SH-SY5Y (cell line): ENCODE data around the gene KCNJ3.

Source experiments
- GATA2 ChIP-seq: IDR thresholded peaks from 2 replicates; pipeline ENCODE4 v1.6.1; 2011; ENCODE audit warnings: mild to moderate bottlenecking, low read depth, low read length
- GATA3 ChIP-seq: IDR thresholded peaks from 2 replicates; pipeline ENCODE4 v1.6.1; 2011; ENCODE audit warnings: low read depth, mild to moderate bottlenecking, low read length, moderate library complexity

The KCNJ3 gene

GRCh38 chr2:154698721-154699574 lies 453 bp downstream of the KCNJ3 start:
- no peak for TF ChIP-seq GATA2
- TF ChIP-seq GATA3 = no peak

GRCh38 chr2:154699575-154699930 lies 1.1 kb downstream of the KCNJ3 start:
- TF ChIP-seq GATA2 (no peak), GATA3 (no peak)

DNA sequence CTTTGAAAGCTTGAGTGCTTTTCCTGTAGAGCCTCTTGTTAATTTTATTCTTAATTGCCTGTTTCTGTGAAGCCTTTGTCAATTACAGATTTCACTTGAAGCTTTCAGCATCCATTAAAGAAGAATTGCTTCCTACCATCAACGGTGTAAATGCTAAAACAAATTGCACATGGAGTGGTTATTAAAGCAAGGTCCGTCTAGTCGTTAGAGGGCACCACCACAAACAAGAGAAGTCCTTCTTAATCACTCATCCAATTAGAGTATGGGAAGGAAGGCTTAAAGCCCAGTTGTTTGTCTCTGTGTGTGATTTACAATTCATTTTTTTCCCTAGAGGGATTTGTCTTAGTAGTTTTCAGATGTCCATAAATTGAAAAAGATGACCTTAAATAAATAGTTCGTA lies 1.6 kb downstream of the KCNJ3 start:
- no peak for TF ChIP-seq GATA3
- no peak for TF ChIP-seq GATA2

GRCh38 chr2:154704991-154705390 lies 6.5 kb downstream of the KCNJ3 start:
- TF ChIP-seq GATA3 = no peak
- no peak for TF ChIP-seq GATA2

GRCh38 chr2:154706660-154707059 lies 8.2 kb downstream of the KCNJ3 start:
- TF ChIP-seq GATA3 (no peak), GATA2 (no peak)

DNA sequence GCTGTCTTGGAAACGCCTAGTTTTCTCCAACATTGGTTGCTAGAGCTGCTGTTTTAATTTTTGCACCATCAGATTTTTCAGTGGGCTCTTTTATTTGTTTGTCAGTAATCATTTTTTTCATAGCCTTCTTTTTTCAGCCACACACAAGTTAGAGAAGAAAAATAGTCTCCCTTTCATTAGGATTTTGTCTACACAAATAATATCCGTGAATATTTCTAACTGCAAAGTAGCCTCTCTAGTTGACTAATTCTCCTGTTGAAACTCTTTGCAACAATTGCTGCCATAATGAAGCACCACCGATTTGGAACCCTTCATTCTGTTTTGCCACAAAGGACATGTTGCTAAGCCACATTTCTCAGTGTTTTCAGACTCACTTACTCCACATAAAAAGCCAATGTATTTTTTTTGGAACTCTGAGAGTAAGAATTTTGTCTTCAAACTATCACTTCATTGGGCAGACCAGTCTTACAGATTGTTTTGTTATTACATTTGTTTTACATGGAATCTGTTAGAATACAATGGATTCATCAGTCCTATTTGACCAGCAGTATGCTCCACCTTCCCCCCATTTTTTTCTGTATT lies 9.6 kb downstream of the KCNJ3 start:
- TF ChIP-seq GATA2 (no peak), GATA3 (no peak)

- TF ChIP-seq GATA2 (no peak), GATA3 (no peak)
Measured at GRCh38 chr2:154709215-154709614, 10.7 kb downstream of the KCNJ3 start.

GRCh38 chr2:154710078-154710477 lies 11.6 kb downstream of the KCNJ3 start:
- TF ChIP-seq GATA2 (no peak), GATA3 (no peak)

DNA sequence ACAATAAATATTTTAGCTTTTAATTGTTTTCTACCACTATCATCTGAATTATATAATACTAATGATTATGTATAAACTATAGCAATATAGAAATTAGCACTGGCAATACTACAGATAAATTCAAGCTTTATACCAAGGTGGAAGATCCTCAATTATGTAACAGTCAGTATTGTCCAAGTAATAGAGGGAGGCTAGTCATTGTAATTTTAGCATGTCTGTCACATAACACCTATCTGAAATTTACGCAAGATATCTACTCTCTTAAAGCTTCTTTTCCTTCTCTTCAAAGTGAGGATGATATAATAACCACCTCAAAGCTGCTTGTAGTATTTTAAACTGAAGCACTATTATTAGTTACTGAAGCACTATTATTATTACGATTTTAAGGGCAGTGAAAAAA lies 12.2 kb downstream of the KCNJ3 start:
- TF ChIP-seq GATA2 (no peak), GATA3 (no peak)

GRCh38 chr2:154713675-154714074 lies 15.2 kb downstream of the KCNJ3 start:
- no peak for TF ChIP-seq GATA3
- TF ChIP-seq GATA2 = no peak

DNA sequence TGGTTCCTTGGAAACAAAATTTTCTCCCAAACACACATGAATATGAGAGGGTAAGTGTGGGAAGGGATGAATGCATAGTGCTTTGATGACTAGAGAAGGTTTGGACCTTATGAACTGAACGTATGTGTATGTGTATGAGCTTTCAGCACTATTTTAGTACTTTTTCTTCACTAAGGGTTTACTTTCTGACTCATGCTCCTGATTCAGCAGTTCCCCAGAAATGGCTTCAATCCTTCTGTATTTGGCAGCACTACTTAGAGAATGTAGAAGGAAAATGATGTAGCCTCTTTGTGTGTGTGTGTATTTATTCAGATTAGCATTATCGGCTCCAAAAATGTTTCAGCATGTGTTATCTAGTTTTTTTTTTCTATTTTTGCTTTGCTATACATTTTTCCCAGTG lies 22.2 kb downstream of the KCNJ3 start:
- no peak for TF ChIP-seq GATA3
- TF ChIP-seq GATA2 = no peak

GRCh38 chr2:154724194-154724797 lies 25.8 kb downstream of the KCNJ3 start:
- TF ChIP-seq GATA2 (no peak), GATA3 (no peak)

GRCh38 chr2:154740361-154740760 lies 41.9 kb downstream of the KCNJ3 start:
- no peak for TF ChIP-seq GATA2
- no peak for TF ChIP-seq GATA3

DNA sequence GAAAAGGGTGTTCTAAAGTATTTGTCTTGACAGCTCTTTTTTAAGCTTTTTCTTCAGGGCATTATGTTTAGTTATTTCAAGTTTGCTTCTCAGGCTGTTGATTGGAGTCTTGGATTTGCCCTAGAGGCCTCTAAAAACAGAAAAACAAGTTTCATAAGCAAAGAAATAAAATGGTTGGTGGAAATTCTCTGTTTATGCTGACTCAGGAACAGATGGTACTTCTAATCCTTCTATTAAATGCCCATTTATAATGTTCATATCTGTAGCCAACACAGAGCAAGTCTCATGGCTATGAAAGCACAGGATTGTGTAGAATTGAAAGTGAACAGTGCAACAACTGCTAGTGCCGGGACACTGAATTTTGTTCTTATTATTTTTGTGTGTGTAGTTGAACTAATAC lies 60.4 kb downstream of the KCNJ3 start:
- TF ChIP-seq GATA3 (no peak), GATA2 (no peak)

DNA sequence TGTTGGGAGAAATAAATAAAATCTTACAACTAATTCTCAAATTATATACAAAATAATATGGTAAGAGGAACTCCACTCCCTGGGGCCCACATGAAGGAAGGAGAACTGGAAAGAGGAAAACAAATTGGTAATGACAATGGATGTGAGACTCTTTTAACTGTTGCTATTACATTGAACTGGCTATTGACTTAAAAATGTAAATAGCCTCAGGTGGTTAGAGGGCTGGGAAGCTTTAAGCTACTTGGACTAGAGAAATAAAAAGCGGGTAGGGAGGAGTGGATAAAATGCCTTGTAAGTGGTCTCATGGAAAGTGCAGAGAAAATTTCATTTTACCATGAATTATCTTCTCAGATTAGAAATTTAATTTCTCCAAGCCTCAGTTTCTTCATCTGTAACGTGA lies 64.1 kb downstream of the KCNJ3 start:
- TF ChIP-seq GATA2 = no peak
- no peak for TF ChIP-seq GATA3

GRCh38 chr2:154771664-154772284 lies 73.3 kb downstream of the KCNJ3 start:
- TF ChIP-seq GATA3 (no peak), GATA2 (no peak)
